K562 (cell line): Measurements from ENCODE around the gene RPS27. TPM values are rescaled to one million over a fixed set of nuclear protein-coding genes. Genes with fewer than 3 reads are reported as not detected.

Source experiments
- ATAC-seq: fragments of 200-7000 bp; cut with Tn5 transposase; 3 replicates; pipeline ENCODE4 v1.9.1; 2020; ENCODE audit warnings: moderate library complexity
- BruUV-seq: library from RNA; stranded (reverse); fragments of 400-500 nt; replicated peaks from 2 replicates; lab custom pipeline; 2021; lab: Mats Ljungman, UMichigan
- CTCF ChIA-PET: fragments of 300-600 bp; formaldehyde crosslinking; extraction: SDS; loops from one replicate; lab custom pipeline; 2021; ENCODE audit warnings: low intra/inter-chr PET ratio; lab: Yijun Ruan, JAX
- POLR2A ChIA-PET: fragments of 300-600, 350-650 bp; sonication (Branson Sonifier 250); formaldehyde crosslinking; extraction: SDS; loops from one replicate; lab custom pipeline; 2021; ENCODE audit warnings: antibody characterized with exemption, inconsistent platforms; lab: Yijun Ruan, JAX
- DNase-seq, 4 experiments: peaks; one replicate each; pipeline versions ENCODE4 v3.0.0 to v3.0.0-alpha.2; 2011 to 2018; ENCODE audit warnings: low spot score in 3 of 4, mixed read lengths in 3 of 4; ENCODE audit errors: extremely low read depth in 1 of 4
- FAIRE-seq: peaks from 2 replicates; lab custom pipeline; 2011; peaks lifted over from hg19 to GRCh38; lab: Jason Lieb, UNC
- H2AFZ ChIP-seq: 2 replicates; pipeline ENCODE4 v1.6.0; 2011; ENCODE audit warnings: low read depth, low read length, control low read depth, inconsistent platforms
- H3K27ac ChIP-seq: fragments of 200-600 bp; 3 replicates; pipeline ENCODE4 v1.8.0; 2011; ENCODE audit warnings: low read depth, mild to moderate bottlenecking, control low read depth, inconsistent platforms, low read length, moderate library complexity, mixed read lengths; ENCODE audit errors: extremely low read depth
- H3K27me3 ChIP-seq, 2 experiments: fragments of 300-600 bp in 1 of 2; 2 replicates in 1 of 2; 3 replicates in 1 of 2; pipeline versions ENCODE4 v1.6.0 to v1.8.0; 2011; ENCODE audit warnings: inconsistent platforms in 2 of 2, low read length in 2 of 2, mild to moderate bottlenecking in 1 of 2, mixed read lengths in 1 of 2, moderate library complexity in 1 of 2; ENCODE audit not compliant: control insufficient read depth in 2 of 2, insufficient read depth in 2 of 2
- H3K36me3 ChIP-seq: fragments of 300-600 bp; 3 replicates; pipeline ENCODE4 v1.8.0; 2011; ENCODE audit warnings: mild to moderate bottlenecking, low read length, inconsistent platforms; ENCODE audit not compliant: control insufficient read depth, insufficient read depth
- H3K4me1 ChIP-seq, 2 experiments: fragments of 200-600 bp in 1 of 2; replicated peaks in 1 of 2; 2 replicates in 1 of 2; 3 replicates in 1 of 2; pipeline versions ENCODE4 v1.5.1 to v1.8.0; 2011; ENCODE audit warnings: inconsistent platforms in 2 of 2, low read length in 2 of 2, mild to moderate bottlenecking in 1 of 2, mixed read lengths in 1 of 2, moderate library complexity in 1 of 2; ENCODE audit not compliant: control insufficient read depth in 2 of 2, insufficient read depth in 2 of 2
- H3K4me2 ChIP-seq: 2 replicates; pipeline ENCODE4 v1.6.1; 2011; ENCODE audit warnings: low read length, control low read depth, inconsistent platforms, mixed read lengths; ENCODE audit not compliant: insufficient read depth
- H3K4me3 ChIP-seq: fragments of 200-600 bp; sonication (generic), shearing (Covaris generic); 2 replicates; pipeline ENCODE4 v1.5.1; 2016; ENCODE audit warnings: control low read depth, inconsistent platforms
- H3K79me2 ChIP-seq: fragments of 200-600 bp; 3 replicates; pipeline ENCODE4 v1.8.0; 2011; ENCODE audit warnings: low read length, inconsistent platforms; ENCODE audit not compliant: control insufficient read depth, insufficient read depth
- H3K9ac ChIP-seq, 2 experiments: 2 replicates each; pipeline versions ENCODE4 v1.6.0 to v1.6.1; 2011; ENCODE audit warnings: low read depth in 2 of 2, low read length in 2 of 2, control low read depth in 1 of 2, inconsistent platforms in 1 of 2, mild to moderate bottlenecking in 1 of 2, mixed read lengths in 1 of 2; ENCODE audit not compliant: insufficient read depth in 1 of 2
- H3K9me1 ChIP-seq: one replicate; pipeline ENCODE4 v1.6.0; 2011; ENCODE audit warnings: inconsistent platforms, mild to moderate bottlenecking, low read length, moderate library complexity; ENCODE audit not compliant: control insufficient read depth, insufficient read depth
- H3K9me3 ChIP-seq: replicated peaks from 2 replicates; pipeline ENCODE4 v1.5.1; 2011; ENCODE audit warnings: low read depth, low read length, inconsistent platforms; ENCODE audit not compliant: control insufficient read depth, insufficient read depth
- H4K20me1 ChIP-seq: replicated peaks from 2 replicates; pipeline ENCODE4 v1.6.1; 2011; ENCODE audit warnings: low read length, inconsistent platforms, mixed read lengths; ENCODE audit not compliant: control insufficient read depth, insufficient read depth
- FOSL1 ChIP-seq: fragments of 200-800 bp; sonication (Bioruptor generic); conservative IDR thresholded peaks from 2 replicates; pipeline ENCODE4 v1.6.1; 2016; ENCODE audit warnings: missing genetic modification characterization, missing compliant biosample characterization
- FOXJ3 ChIP-seq: sonication (generic); formaldehyde crosslinking; IDR thresholded peaks from 2 replicates; pipeline ENCODE4 v1.4.0; 2020; ENCODE audit warnings: mild to moderate bottlenecking, missing genetic modification reagents
- GABPA ChIP-seq: fragments of 200-800 bp; sonication (Bioruptor generic); conservative IDR thresholded peaks from 2 replicates; pipeline ENCODE4 v1.6.1; 2016; ENCODE audit warnings: low read depth, missing genetic modification characterization, missing compliant biosample characterization
- HMBOX1 ChIP-seq: sonication (generic); IDR thresholded peaks from 2 replicates; pipeline ENCODE4 v1.6.1; 2016
- IRF9 ChIP-seq: fragments of 450-650 bp; IDR thresholded peaks from 2 replicates; pipeline ENCODE4 v1.6.1; 2016; ENCODE audit warnings: missing biosample characterization, missing genetic modification characterization
- JUND ChIP-seq, 2 experiments: IDR thresholded peaks; 2 replicates in 1 of 2; 3 replicates in 1 of 2; pipeline ENCODE4 v1.6.1; 2011; ENCODE audit warnings: borderline replicate concordance in 2 of 2, low read depth in 2 of 2, low read length in 2 of 2, improper control_type of control experiment in 1 of 2, missing biosample characterization in 1 of 2, missing genetic modification characterization in 1 of 2, missing genetic modification reagents in 1 of 2
- KDM5B ChIP-seq: fragments of 200-600 bp; sonication (generic); IDR thresholded peaks from 2 replicates; pipeline ENCODE4 v1.6.1; 2012; ENCODE audit warnings: low read depth, mild to moderate bottlenecking, moderate library complexity, low read length, control low read depth, inconsistent platforms; ENCODE audit not compliant: insufficient replicate concordance
- MTA3 ChIP-seq: fragments of 450-650 bp; formaldehyde crosslinking; IDR thresholded peaks from 2 replicates; pipeline ENCODE4 v1.6.1; 2017; ENCODE audit warnings: mild to moderate bottlenecking, borderline replicate concordance
- POLR2G ChIP-seq: fragments of 200-400 bp; formaldehyde crosslinking; IDR thresholded peaks from 2 replicates; pipeline ENCODE4 v1.6.1; 2017; ENCODE audit warnings: low read depth, mild to moderate bottlenecking, antibody characterized with exemption, low read length, moderate library complexity
- RBFOX2 ChIP-seq: fragments of 200-400 bp; formaldehyde crosslinking; IDR thresholded peaks from 2 replicates; pipeline ENCODE4 v1.6.1; 2017; ENCODE audit warnings: low read depth, mild to moderate bottlenecking, low read length, moderate library complexity
- SIN3B ChIP-seq: fragments of 450-650 bp; IDR thresholded peaks from 2 replicates; pipeline ENCODE4 v1.6.1; 2017; ENCODE audit warnings: low read depth, mild to moderate bottlenecking, moderate library complexity
- TEAD4 ChIP-seq, 2 experiments: sonication (generic) in 1 of 2; formaldehyde crosslinking in 1 of 2; IDR thresholded peaks; 2 replicates each; pipeline versions ENCODE4 v1.6.1 to v1.8.0; 2012 to 2022; ENCODE audit warnings: borderline replicate concordance in 1 of 2, inconsistent platforms in 1 of 2, low read length in 1 of 2, mild to moderate bottlenecking in 1 of 2, missing genetic modification reagents in 1 of 2
- WGBS: fragments of 100-300 bp; shearing (Covaris generic); methylation state at CpG from one replicate; pipeline ENCODE4 v1.1.6; 2016; ENCODE audit warnings: low coverage, mixed read lengths; ENCODE audit not compliant: insufficient coverage; ENCODE audit errors: missing lambda C conversion rate; 5-methylcytosine and 5-hydroxymethylcytosine counted together
- in situ Hi-C: fragments of 300-500 bp; cut with MboI; formaldehyde crosslinking; loops from 4 replicates; pipeline ENCODE4 v1.15.0; 2018; ENCODE audit warnings: inconsistent platforms, mixed read lengths
- intact Hi-C: fragments of 100-400 bp; cut with micrococcal nuclease; formaldehyde crosslinking; loops from 2 replicates; pipeline ENCODE4 v1.14.2; 2022
- polyA plus RNA-seq, 8 experiments: library from polyadenylated mRNA; depleted of rRNA in 4 of 8; stranded (reverse) in 5 of 8; unstranded in 3 of 8; fragments of >200 nt; fragmentation: Nextera tagmentation in 2 of 8; fragmentation: Illumina TruSeq in 1 of 8; extraction: Ambion mirVana in 2 of 8; extraction: Trizol in 1 of 8; gene quantifications; 2 replicates each; pipeline versions ENCODE4 v1.2.1 to v1.2.3, GENCODE V29; 2011 to 2014; ENCODE audit warnings: inconsistent platforms in 1 of 8, missing spikeins in 1 of 8
- total RNA-seq, 7 experiments: library from RNA; depleted of rRNA in 6 of 7; stranded (reverse); fragments of >200 nt in 6 of 7; fragmentation: Illumina TruSeq in 2 of 7; extraction: Trizol in 2 of 7; gene quantifications; 2 replicates each; pipeline versions ENCODE4 v1.2.1 to v1.2.3, GENCODE V29; 2011 to 2021; ENCODE audit warnings: low replicate concordance in 1 of 7

Gene RPS27
- total and polyA plus RNA-seq, 9 of the 15 experiments (the other 6 are each of a cell fraction or from before 2014, with no cell fraction given), result 2,091 to 9,377 (median 6,706) TPM

DNA sequence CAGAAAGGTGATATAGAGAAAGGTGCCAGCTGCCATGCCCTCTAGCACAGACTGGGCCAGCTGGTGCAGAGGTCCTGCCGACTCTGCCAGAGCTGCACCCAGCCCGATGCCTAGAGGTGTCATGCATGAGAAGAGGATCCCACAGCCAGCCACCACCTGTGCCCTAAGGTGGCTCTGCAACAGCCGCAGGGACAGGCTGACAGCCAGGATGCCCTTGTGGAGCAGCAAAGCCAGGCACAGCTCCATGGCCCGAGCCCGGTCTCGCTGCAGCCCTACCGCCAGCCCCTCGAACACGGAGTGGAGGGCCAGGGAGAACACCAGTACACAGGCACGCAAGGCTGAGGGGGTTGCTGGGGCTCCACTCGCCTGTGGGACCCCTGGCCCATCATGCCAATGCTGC is 30.4 kb upstream of the RPS27 start:
- 89% methylated on average over 11 of the region's 11 CpGs for WGBS
- Histone ChIP-seq H3K9me1 (no peaks in the 10 kb centered on the region), H2AFZ (no peak overlapping the region), H3K9ac (peak overlapping the region in 1 of 2 experiments; percentile 46; a peak in 1 of 4 replicates), H3K9me3 (no peaks in the 10 kb centered on the region), H3K4me2 (no peak overlapping the region; the same call in 1 of the 2 replicates), H4K20me1 (peaks cover 9% of the 10 kb centered on the region; the same call in 1 of the 2 replicates), H3K27ac (no peak overlapping the region), H3K4me1 (peaks cover 30 to 37% of the 10 kb centered on the region in 2 experiments), H3K79me2 (peaks cover 69% of the 10 kb centered on the region), H3K36me3 (peaks cover 28% of the 10 kb centered on the region; the same call in 2 of the 3 replicates), H3K4me3 (no peak overlapping the region), H3K27me3 (no peaks in the 10 kb centered on the region)
- TF ChIP-seq KDM5B (no peak), GABPA (no peak), POLR2G (0 out of 2 replicates have a peak, but pooled peaks have one; percentile 21), RBFOX2 (peak; percentile 38)
- intact Hi-C loops, result no loop called here
- ChIA-PET CTCF (no interaction called here), POLR2A (interaction anchor here (1.1 to 4.9 kb wide), 6 partner anchors 13 to 37 kb away, joined by 4 to 39 read pairs (median 10); partner anchors contain the start of genes DENND4B, GATAD2B, JTB and RPS27)
- BruUV-seq, result no TSS peak
- ATAC-seq (no peak), FAIRE-seq (no peak), DNase-seq (no peak)
- in situ Hi-C loops, result no loop called here

GRCh38 chr1:153961421-153961820 is 29.1 kb upstream of the RPS27 start:
- no peaks in the 10 kb centered on the region for H3K27me3 ChIP-seq
- ATAC-seq, result no peak
- WGBS, result 71% methylated on average over 4 of the region's 4 CpGs
- H3K4me3 ChIP-seq, result peak overlapping the region; percentile 74; the same call in 1 of the 2 replicates
- peaks cover 67% of the 10 kb centered on the region for H3K79me2 ChIP-seq
- DNase-seq, result no peak
- POLR2A ChIA-PET, result interaction anchor here (1.0 to 1.1 kb wide), 2 partner anchors 24 to 40 kb away, joined by 3 to 6 read pairs; no protein-coding TSS in a partner anchor
- BruUV-seq, result TSS peak; percentile 3
- peak overlapping the region; percentile 18 to 85; a peak in 2 of 4 replicates for H3K9ac ChIP-seq
- H2AFZ ChIP-seq, result no peak overlapping the region
- peaks cover 28% of the 10 kb centered on the region; the same call in 2 of the 3 replicates for H3K36me3 ChIP-seq
- in situ Hi-C loops (no loop called here), intact Hi-C loops (no loop called here)
- H3K9me3 ChIP-seq, result no peaks in the 10 kb centered on the region
- CTCF ChIA-PET, result no interaction called here
- no peak overlapping the region; the same call in 1 of the 3 replicates for H3K27ac ChIP-seq
- peak overlapping the region; percentile 89 for H3K4me2 ChIP-seq
- peaks cover 31 to 37% of the 10 kb centered on the region in 2 experiments for H3K4me1 ChIP-seq
- FAIRE-seq, result no peak
- H4K20me1 ChIP-seq, result peaks cover 4% of the 10 kb centered on the region; the same call in 1 of the 2 replicates
- no peaks in the 10 kb centered on the region for H3K9me1 ChIP-seq
- no peak for TF ChIP-seq SIN3B
- TF ChIP-seq HMBOX1, result no peak
- TF ChIP-seq FOXJ3 (CRISPR knock-in tag), result no peak
- no peak for TF ChIP-seq GABPA
- TF ChIP-seq TEAD4 (IDR thresholded peaks at IDR 0.05; ENCODE audit: low read length), result no peak
- no peak for TF ChIP-seq TEAD4 (CRISPR knock-in tag; IDR thresholded peaks at IDR 0.05; ENCODE audit: borderline replicate concordance)
- no peak for TF ChIP-seq IRF9
- no peak for TF ChIP-seq FOSL1 (tag)
- no peak for TF ChIP-seq MTA3
- no peak for TF ChIP-seq JUND (IDR thresholded peaks at IDR 0.05; ENCODE audit: borderline replicate concordance, low read depth, low read length)
- TF ChIP-seq JUND (tag; IDR thresholded peaks at IDR 0.05; ENCODE audit: borderline replicate concordance, low read depth, low read length), result no peak
